GM10266 (cell line): ENCODE results near the gene C11orf54.

ENCODE experiments used
- DNase-seq: peaks from one replicate; pipeline ENCODE4 v3.0.0; 2012; ENCODE audit errors: extremely low spot score
- TF ChIP-seq, protein P1 (sequence below): IDR thresholded peaks from 2 replicates; pipeline ENCODE4 v1.5.1; 2012; ENCODE audit warnings: mild to moderate bottlenecking, low read depth; ENCODE audit not compliant: control insufficient read depth, insufficient read depth; ENCODE audit errors: missing control alignments

The C11orf54 gene

GRCh38 chr11:93741094-93741881 is at the start of gene C11orf54, which contains the start of gene TAF1D:
Gene C11orf54, plus strand, starts transcription at chr11:93741672. Its CDS starts 5,722 bp downstream, at chr11:93747394.
Gene TAF1D, minus strand, starts transcription at chr11:93741495. Its CDS starts 2,191 bp downstream, at chr11:93739304.
- TF ChIP-seq, protein P1, sequence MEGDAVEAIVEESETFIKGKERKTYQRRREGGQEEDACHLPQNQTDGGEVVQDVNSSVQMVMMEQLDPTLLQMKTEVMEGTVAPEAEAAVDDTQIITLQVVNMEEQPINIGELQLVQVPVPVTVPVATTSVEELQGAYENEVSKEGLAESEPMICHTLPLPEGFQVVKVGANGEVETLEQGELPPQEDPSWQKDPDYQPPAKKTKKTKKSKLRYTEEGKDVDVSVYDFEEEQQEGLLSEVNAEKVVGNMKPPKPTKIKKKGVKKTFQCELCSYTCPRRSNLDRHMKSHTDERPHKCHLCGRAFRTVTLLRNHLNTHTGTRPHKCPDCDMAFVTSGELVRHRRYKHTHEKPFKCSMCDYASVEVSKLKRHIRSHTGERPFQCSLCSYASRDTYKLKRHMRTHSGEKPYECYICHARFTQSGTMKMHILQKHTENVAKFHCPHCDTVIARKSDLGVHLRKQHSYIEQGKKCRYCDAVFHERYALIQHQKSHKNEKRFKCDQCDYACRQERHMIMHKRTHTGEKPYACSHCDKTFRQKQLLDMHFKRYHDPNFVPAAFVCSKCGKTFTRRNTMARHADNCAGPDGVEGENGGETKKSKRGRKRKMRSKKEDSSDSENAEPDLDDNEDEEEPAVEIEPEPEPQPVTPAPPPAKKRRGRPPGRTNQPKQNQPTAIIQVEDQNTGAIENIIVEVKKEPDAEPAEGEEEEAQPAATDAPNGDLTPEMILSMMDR = no peak
- peak; percentile 89 for DNase-seq

DNA sequence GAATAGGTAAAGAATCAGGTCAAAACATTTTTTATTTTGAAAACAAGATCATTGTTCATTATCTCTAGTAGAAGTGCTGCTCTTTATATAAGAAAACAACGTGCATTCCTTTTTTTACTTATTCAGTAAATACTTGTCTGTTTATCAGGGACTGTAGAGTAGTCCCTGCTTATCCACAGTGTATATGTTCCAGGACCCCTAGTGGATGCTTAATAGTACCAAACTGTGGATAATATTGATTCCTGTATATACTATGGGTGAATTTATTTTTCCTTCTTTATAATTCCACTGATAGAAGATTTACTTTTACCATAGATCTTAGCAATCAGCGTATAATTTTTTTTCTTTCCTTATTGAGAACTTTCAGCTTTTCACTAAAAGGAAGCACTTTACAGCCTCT is 47.4 kb upstream of the C11orf54 start:
- DNase-seq = no peak
- TF ChIP-seq, protein P1 = no peak

- no peak for DNase-seq
- TF ChIP-seq, protein P1 = no peak
Observed at GRCh38 chr11:93694557-93694956, 46.9 kb upstream of the C11orf54 start.

DNA sequence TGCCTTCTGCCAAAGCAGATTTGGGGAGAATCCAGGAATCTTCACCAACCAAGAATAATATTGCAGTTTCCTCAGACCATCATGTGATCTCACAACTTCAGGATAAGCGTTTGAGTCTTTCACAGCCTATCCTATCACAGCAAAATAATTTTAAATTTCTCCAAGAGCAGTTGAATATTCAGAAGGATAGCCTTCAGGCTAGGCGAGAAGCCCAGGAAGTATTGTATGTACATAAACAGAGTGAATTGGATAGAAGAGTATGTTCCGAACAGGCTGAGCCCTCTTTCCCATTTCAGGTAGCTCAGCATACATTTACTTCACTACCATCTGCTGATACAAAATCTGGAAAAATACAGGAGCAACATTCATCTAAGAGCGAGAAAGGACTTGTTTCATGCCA is 43.9 kb upstream of the C11orf54 start:
- DNase-seq = no peak
- TF ChIP-seq, protein P1 = no peak

DNA sequence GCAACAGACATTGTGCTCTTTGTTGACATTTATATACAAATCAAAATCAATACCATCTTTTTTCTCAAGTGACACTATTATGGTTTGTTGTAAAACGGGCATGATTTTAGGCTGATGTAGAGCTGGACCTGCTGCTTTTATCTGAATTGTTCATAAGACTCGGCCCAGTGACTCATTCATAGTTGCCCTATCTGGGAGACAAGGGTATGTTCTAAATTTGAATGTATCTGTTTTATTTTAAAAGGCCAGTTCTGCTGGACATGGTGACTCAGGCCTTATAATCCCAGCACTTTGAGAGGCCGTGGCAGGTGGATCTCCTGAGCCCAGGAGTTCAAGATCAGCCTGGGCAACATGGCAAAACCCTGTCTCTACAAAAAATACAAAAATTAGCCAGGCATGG is 40.6 kb upstream of the C11orf54 start:
- DNase-seq = no peak
- TF ChIP-seq, protein P1 = no peak

- no peak for DNase-seq
- TF ChIP-seq, protein P1 = no peak
Observed at GRCh38 chr11:93704237-93704636, 37.2 kb upstream of the C11orf54 start.

DNA sequence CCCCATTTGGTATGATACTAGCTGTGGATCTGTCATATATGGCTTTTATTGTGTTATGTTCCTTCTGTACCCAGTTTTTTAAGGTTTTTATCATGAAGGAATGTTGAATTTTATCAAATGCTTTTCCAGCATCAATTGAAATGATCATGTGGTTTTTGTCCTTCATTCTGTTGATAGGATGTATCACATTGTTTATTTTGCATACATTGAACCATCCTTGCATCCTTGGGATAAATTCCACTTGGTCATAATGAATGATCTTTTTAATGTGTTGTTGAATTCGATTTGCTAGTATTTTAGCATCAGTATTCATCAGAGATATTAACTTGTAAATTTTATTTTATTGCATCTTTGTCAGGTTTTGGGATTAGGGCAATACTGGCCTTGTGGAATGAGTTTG is 31.2 kb upstream of the C11orf54 start:
- TF ChIP-seq, protein P1 = no peak
- no peak for DNase-seq
